ENCODE results near the gene CTDSPL.

The CTDSPL gene

DNA sequence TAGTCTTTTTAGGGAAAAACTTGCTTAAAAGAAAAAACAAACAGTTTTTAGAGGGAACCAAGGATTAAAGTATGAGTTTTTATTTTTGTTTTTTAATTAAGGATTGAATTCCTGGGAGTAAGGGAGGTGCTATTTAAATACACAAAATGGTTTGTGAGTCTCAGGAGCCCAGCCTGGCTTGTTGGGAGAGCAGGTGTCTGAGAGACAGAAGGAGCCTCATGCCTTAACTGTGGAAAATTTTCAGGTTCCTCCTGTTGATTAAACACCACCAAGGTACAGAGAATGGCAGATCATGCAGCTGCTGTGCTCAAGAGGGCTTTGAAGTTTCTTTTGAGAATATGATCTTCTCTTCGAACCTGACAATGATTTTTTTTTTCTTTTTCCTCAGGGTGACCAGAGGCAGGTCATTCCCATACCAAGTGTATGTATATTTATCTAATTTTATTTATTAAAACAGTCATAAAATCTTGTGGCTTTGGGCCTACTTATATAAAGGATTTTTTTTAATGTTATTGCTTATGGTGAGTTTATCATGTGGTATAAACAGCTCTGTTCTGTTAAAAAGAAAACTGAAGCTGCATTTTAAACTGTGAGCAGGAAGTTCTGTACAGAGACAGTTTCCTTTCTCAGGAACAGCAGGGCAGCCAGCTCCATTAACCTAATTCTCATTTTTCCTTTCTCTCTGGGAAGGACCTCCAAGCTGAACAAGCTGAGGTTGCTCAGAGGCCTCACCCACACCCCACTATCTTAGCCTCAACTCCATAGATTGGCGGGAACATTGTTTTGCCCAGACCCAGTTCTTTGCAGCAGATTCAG is 95.3 kb downstream of the CTDSPL start:
- H3K4me1 ChIP-seq (ENCODE audit: control extremely low read depth in 1 of 4, control insufficient read depth in 4 of 4, insufficient read depth in 4 of 4, low read length in 3 of 4), result peaks cover 17 to 64% (median 40%) of the 10 kb centered on the region in 4 experiments
- WGBS (ENCODE audit: insufficient coverage), result 18% methylated on average over 1 of the region's 2 CpGs
- H3K4me3 ChIP-seq (ENCODE audit: control insufficient read depth in 1 of 7, extremely low read depth in 1 of 7, insufficient read depth in 4 of 7, low read depth in 2 of 7, low read length in 6 of 7), result peak overlapping the region in 4 of 7 experiments; percentile 7 to 54 (median 36)
- CTCF ChIA-PET, result interaction anchor here (0.7 to 8.3 kb wide), 11 partner anchors 7 to 102 kb away, joined by 3 to 65 read pairs (median 5); no protein-coding TSS in a partner anchor
- POLR2A ChIA-PET, result no interaction called here
- peak overlapping the region; percentile 58 to 78 for H3K27ac ChIP-seq (ENCODE audit: insufficient read depth in 1 of 2, low read depth in 1 of 2, low read length in 2 of 2, poor library complexity in 1 of 2, severe bottlenecking in 2 of 2)
- no peaks in the 10 kb centered on the region for H3K27me3 ChIP-seq (replicated peaks in 2 of 5; ENCODE audit: control insufficient read depth in 4 of 5, insufficient read depth in 5 of 5, low read length in 4 of 5)
- H3K36me3 ChIP-seq (ENCODE audit: control insufficient read depth in 4 of 4, insufficient read depth in 4 of 4, low read length in 3 of 4), result peaks cover 0 to 6% (median 0%) of the 10 kb centered on the region in 4 experiments
- H3K9me3 ChIP-seq (ENCODE audit: control extremely low read depth in 1 of 5, control insufficient read depth in 4 of 5, insufficient read depth in 2 of 5, low read depth in 1 of 5, low read length in 4 of 5), result no peaks in the 10 kb centered on the region
- DNase-seq, result peak in 2 of 3 donors; percentile 38 to 47

DNA sequence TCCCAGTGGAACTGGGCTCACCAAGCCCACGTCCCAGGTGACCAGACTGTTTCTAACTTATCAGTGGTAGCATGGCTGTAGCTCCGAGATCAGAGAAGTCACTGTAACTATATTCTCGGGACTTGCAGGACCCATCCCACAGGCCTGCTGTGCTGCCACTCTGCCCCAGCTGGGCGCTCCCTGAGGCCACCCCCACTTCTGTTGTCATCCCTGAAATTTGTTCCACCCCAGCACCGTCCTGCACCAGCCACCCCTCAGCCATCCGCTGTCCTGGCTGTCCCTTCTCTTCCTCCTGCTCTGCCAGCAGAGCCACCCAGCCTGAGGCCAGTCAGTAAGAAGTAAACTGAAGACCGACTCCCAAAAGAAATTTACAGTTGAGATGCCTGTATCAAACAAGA is 95.9 kb downstream of the CTDSPL start:
- Histone ChIP-seq H3K27me3 (replicated peaks in 2 of 5; ENCODE audit: control insufficient read depth in 4 of 5, insufficient read depth in 5 of 5, low read length in 4 of 5) (no peaks in the 10 kb centered on the region), H3K4me3 (ENCODE audit: control insufficient read depth in 1 of 7, extremely low read depth in 1 of 7, insufficient read depth in 4 of 7, low read depth in 2 of 7, low read length in 6 of 7) (peak overlapping the region in 4 of 7 experiments; percentile 7 to 54 (median 36)), H3K4me1 (ENCODE audit: control extremely low read depth in 1 of 4, control insufficient read depth in 4 of 4, insufficient read depth in 4 of 4, low read length in 3 of 4) (peaks cover 17 to 67% (median 40%) of the 10 kb centered on the region in 4 experiments), H3K36me3 (ENCODE audit: control insufficient read depth in 4 of 4, insufficient read depth in 4 of 4, low read length in 3 of 4) (peaks cover 0 to 6% (median 0%) of the 10 kb centered on the region in 4 experiments), H3K27ac (ENCODE audit: insufficient read depth in 1 of 2, low read depth in 1 of 2, low read length in 2 of 2, poor library complexity in 1 of 2, severe bottlenecking in 2 of 2) (peak overlapping the region; percentile 58 to 78), H3K9me3 (ENCODE audit: control extremely low read depth in 1 of 5, control insufficient read depth in 4 of 5, insufficient read depth in 2 of 5, low read depth in 1 of 5, low read length in 4 of 5) (no peaks in the 10 kb centered on the region)
- ChIA-PET CTCF (interaction anchor here (0.9 to 8.3 kb wide), 7 partner anchors 11 to 102 kb away, joined by 3 to 65 read pairs (median 5); no protein-coding TSS in a partner anchor), POLR2A (no interaction called here)
- WGBS (ENCODE audit: insufficient coverage), result 57% methylated on average over 6 of the region's 7 CpGs
- DNase-seq, result no peak

DNA sequence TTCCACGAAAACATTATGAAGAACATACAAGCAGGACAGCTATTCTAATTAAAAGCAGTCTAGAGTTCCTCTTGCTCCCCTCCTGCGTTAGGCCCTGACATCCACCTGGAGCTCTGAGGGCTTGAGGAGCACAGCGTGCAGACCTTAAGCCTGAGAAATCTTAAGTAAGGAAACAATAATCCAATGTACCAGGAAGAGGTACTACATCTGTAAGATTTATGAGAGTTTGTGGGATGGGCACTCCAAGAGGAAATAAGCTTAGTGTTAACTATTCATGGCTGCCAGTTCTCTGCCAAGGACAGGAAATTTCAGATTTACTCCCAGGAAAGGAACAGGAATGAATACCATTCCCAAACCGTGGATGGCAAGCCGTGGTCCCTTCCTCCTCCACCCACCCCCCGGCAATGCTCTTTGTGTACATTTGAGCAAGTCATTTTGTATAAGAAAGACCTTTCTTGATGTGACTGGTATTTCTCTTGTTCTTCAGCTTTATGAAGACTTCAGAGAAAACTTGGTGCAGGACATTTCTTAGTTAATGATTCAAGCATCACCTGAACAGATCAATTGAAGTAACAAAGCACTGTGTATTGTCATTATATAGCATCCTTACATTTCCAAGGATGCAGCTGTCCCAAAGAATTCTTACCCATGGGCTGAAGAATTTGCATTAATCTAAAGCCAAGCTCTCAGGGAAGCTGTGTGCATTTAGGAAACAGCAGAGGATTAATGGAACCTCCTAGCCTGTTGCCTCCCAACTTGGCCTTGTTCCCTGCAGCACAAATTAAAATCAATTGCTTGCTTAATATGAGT is 100.1 kb downstream of the CTDSPL start:
- H3K27me3 ChIP-seq (replicated peaks in 2 of 5; ENCODE audit: control insufficient read depth in 4 of 5, insufficient read depth in 5 of 5, low read length in 4 of 5), result no peaks in the 10 kb centered on the region
- H3K36me3 ChIP-seq (ENCODE audit: control insufficient read depth in 4 of 4, insufficient read depth in 4 of 4, low read length in 3 of 4), result peaks cover 0 to 8% (median 0%) of the 10 kb centered on the region in 4 experiments
- ChIA-PET POLR2A (no interaction called here), CTCF (interaction anchor here (0.8 to 8.8 kb wide), 10 partner anchors 6 to 98 kb away, joined by 3 to 73 read pairs (median 3); no protein-coding TSS in a partner anchor)
- no peaks in the 10 kb centered on the region for H3K9me3 ChIP-seq (ENCODE audit: control extremely low read depth in 1 of 5, control insufficient read depth in 4 of 5, insufficient read depth in 2 of 5, low read depth in 1 of 5, low read length in 4 of 5)
- H3K4me1 ChIP-seq (ENCODE audit: control extremely low read depth in 1 of 4, control insufficient read depth in 4 of 4, insufficient read depth in 4 of 4, low read length in 3 of 4), result peaks cover 6 to 43% (median 19%) of the 10 kb centered on the region in 4 experiments
- no peak for DNase-seq
- no CpG with 5 or more reads among the region's 6 CpGs for WGBS (ENCODE audit: insufficient coverage)
- no peak overlapping the region for H3K4me3 ChIP-seq (ENCODE audit: control insufficient read depth in 1 of 7, extremely low read depth in 1 of 7, insufficient read depth in 4 of 7, low read depth in 2 of 7, low read length in 6 of 7)
- peak overlapping the region; percentile 17 to 18 for H3K27ac ChIP-seq (ENCODE audit: insufficient read depth in 1 of 2, low read depth in 1 of 2, low read length in 2 of 2, poor library complexity in 1 of 2, severe bottlenecking in 2 of 2)

- DNase-seq, result no peak
- CTCF ChIA-PET, result interaction anchor here (1.1 to 8.8 kb wide), 5 partner anchors 12 to 98 kb away, joined by 3 to 73 read pairs (median 4); no protein-coding TSS in a partner anchor
- 78% methylated on average over 2 of the region's 5 CpGs for WGBS (ENCODE audit: insufficient coverage)
- Histone ChIP-seq H3K27ac (ENCODE audit: insufficient read depth in 1 of 2, low read depth in 1 of 2, low read length in 2 of 2, poor library complexity in 1 of 2, severe bottlenecking in 2 of 2) (peak overlapping the region in 1 of 2 experiments; percentile 26), H3K27me3 (replicated peaks in 2 of 5; ENCODE audit: control insufficient read depth in 4 of 5, insufficient read depth in 5 of 5, low read length in 4 of 5) (no peaks in the 10 kb centered on the region), H3K4me3 (ENCODE audit: control insufficient read depth in 1 of 7, extremely low read depth in 1 of 7, insufficient read depth in 4 of 7, low read depth in 2 of 7, low read length in 6 of 7) (peak overlapping the region in 1 of 7 experiments; percentile 59), H3K4me1 (ENCODE audit: control extremely low read depth in 1 of 4, control insufficient read depth in 4 of 4, insufficient read depth in 4 of 4, low read length in 3 of 4) (peaks cover 0 to 36% (median 12%) of the 10 kb centered on the region in 4 experiments), H3K9me3 (ENCODE audit: control extremely low read depth in 1 of 5, control insufficient read depth in 4 of 5, insufficient read depth in 2 of 5, low read depth in 1 of 5, low read length in 4 of 5) (no peaks in the 10 kb centered on the region), H3K36me3 (ENCODE audit: control insufficient read depth in 4 of 4, insufficient read depth in 4 of 4, low read length in 3 of 4) (peaks cover 0 to 8% (median 0%) of the 10 kb centered on the region in 4 experiments)
- POLR2A ChIA-PET, result no interaction called here
These were observed 101.3 kb downstream of the CTDSPL start for GRCh38 chr3:37963016-37963415.

DNA sequence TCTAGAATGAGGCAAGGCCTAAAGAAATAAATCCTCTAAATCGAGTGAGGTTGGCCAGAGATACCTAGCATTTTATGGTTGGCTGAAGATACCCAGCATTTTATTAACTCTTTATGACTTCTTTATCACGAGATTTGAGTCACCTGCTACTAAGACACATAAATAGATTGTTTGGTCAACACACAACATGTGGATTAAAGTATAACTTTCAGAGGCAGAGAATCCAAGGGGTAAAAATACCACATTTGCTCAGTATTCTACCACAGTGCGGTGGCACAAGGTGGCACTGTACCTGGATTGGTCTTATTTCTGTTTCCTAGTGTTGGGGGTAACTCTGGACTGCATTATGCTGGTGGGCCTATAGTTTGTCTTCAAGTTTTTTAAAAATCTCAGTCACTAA is 102.0 kb downstream of the CTDSPL start:
- POLR2A ChIA-PET, result no interaction called here

GRCh38 chr3:37964146-37964545 is 102.5 kb downstream of the CTDSPL start:
- POLR2A ChIA-PET, result no interaction called here
- Histone ChIP-seq H3K27me3 (replicated peaks in 2 of 5; ENCODE audit: control insufficient read depth in 4 of 5, insufficient read depth in 5 of 5, low read length in 4 of 5) (no peaks in the 10 kb centered on the region), H3K36me3 (ENCODE audit: control insufficient read depth in 4 of 4, insufficient read depth in 4 of 4, low read length in 3 of 4) (peaks cover 4 to 14% (median 5%) of the 10 kb centered on the region in 4 experiments), H3K27ac (ENCODE audit: insufficient read depth in 1 of 2, low read depth in 1 of 2, low read length in 2 of 2, poor library complexity in 1 of 2, severe bottlenecking in 2 of 2) (no peak overlapping the region), H3K4me3 (ENCODE audit: control insufficient read depth in 1 of 7, extremely low read depth in 1 of 7, insufficient read depth in 4 of 7, low read depth in 2 of 7, low read length in 6 of 7) (no peak overlapping the region), H3K9me3 (ENCODE audit: control extremely low read depth in 1 of 5, control insufficient read depth in 4 of 5, insufficient read depth in 2 of 5, low read depth in 1 of 5, low read length in 4 of 5) (no peaks in the 10 kb centered on the region), H3K4me1 (ENCODE audit: control extremely low read depth in 1 of 4, control insufficient read depth in 4 of 4, insufficient read depth in 4 of 4, low read length in 3 of 4) (peaks cover 0 to 29% (median 10%) of the 10 kb centered on the region in 4 experiments)
- WGBS (ENCODE audit: insufficient coverage), result no CpG with 5 or more reads among the region's 3 CpGs
- CTCF ChIA-PET, result interaction anchor here (0.6 to 9.2 kb wide), 9 partner anchors 8 to 99 kb away, joined by 3 to 102 read pairs (median 5); no protein-coding TSS in a partner anchor
- DNase-seq, result no peak

More for the DNA sequence above, 102.0 kb downstream of the CTDSPL start:
- no peak overlapping the region for H3K4me3 ChIP-seq (ENCODE audit: control insufficient read depth in 1 of 7, extremely low read depth in 1 of 7, insufficient read depth in 4 of 7, low read depth in 2 of 7, low read length in 6 of 7)
- H3K9me3 ChIP-seq (ENCODE audit: control extremely low read depth in 1 of 5, control insufficient read depth in 4 of 5, insufficient read depth in 2 of 5, low read depth in 1 of 5, low read length in 4 of 5), result no peaks in the 10 kb centered on the region
- 100% methylated on average over 1 of the region's 3 CpGs for WGBS (ENCODE audit: insufficient coverage)
- H3K36me3 ChIP-seq (ENCODE audit: control insufficient read depth in 4 of 4, insufficient read depth in 4 of 4, low read length in 3 of 4), result peaks cover under 1 to 11% (median 4%) of the 10 kb centered on the region in 4 experiments
- no peak overlapping the region for H3K27ac ChIP-seq (ENCODE audit: insufficient read depth in 1 of 2, low read depth in 1 of 2, low read length in 2 of 2, poor library complexity in 1 of 2, severe bottlenecking in 2 of 2)
- no peaks in the 10 kb centered on the region for H3K27me3 ChIP-seq (replicated peaks in 2 of 5; ENCODE audit: control insufficient read depth in 4 of 5, insufficient read depth in 5 of 5, low read length in 4 of 5)
- DNase-seq, result peak in 1 of 3 donors; percentile 26
- CTCF ChIA-PET, result interaction anchor here (1.2 to 8.8 kb wide), 7 partner anchors 8 to 99 kb away, joined by 3 to 73 read pairs (median 5); no protein-coding TSS in a partner anchor
- H3K4me1 ChIP-seq (ENCODE audit: control extremely low read depth in 1 of 4, control insufficient read depth in 4 of 4, insufficient read depth in 4 of 4, low read length in 3 of 4), result peaks cover 0 to 33% (median 10%) of the 10 kb centered on the region in 4 experiments

Measured in common myeloid progenitor, CD34-positive (primary cell).